Measurements from ENCODE around the gene CCDC157. TPM values are rescaled to one million over a fixed set of nuclear protein-coding genes. Genes with fewer than 3 reads are reported as not detected.

The CCDC157 gene
- total and polyA plus RNA-seq, 2 of the 4 experiments (the other 2 are of a cell fraction), result 0.90 to 2.2 TPM

DNA sequence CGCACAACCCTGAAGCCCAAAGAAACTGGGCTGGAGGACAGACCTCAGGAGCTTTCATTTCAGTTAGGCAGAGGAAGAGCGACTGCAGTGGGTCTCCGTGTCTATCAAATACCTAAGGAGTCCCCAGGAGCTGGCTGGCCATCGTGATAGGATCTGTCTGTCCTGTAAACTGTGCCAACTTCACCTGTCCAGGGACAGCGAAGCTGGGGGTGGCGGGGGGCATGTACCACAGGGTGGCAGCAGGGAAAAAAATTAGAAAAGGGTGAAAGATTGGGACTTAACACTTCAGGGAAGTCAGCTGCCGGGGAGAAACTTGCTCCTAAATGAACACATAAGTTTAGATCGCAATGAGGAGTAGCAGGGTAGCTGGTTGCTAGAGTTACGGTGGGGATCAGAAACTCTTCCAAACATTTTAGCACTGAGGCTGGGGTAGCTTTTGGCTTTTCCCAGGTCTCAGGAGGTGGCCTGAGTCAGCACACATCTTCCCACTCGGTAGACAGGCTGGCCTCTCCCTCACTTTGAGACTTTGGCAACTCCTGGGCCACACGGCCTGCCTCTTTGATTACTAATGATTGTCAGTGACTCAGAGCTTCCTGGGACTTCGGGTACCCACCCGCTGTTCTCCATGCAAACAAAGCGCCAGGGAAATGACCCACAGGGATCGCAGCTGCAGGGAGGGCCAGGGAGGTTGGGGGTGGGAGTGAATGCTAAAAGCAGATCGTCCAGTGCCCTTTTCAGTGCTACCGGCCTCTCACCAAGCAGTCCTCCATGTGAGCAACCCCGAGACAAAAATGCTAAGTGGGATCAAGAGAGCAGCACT, 65.9 kb downstream of the CCDC157 start:
- Histone ChIP-seq H2BK15ac (ENCODE audit: low read depth, low read length) (peak overlapping the region; percentile 93; the same call in 2 of the 3 replicates), H2AK9ac (replicated peaks; ENCODE audit: low read depth, low read length, poor library complexity) (peak overlapping the region; percentile 100), H3K4me3 (ENCODE audit: insufficient read depth, low read depth, low read length) (peak overlapping the region; percentile 48), H3K4me1 (ENCODE audit: control insufficient read depth, insufficient read depth, low read length) (peaks cover 24% of the 10 kb centered on the region), H3K18ac (ENCODE audit: low read depth, low read length) (peak overlapping the region; percentile 55), H3K4ac (ENCODE audit: low read depth, low read length) (peak overlapping the region; percentile 96), H2AFZ (replicated peaks; ENCODE audit: low read length, poor library complexity) (peak overlapping the region; percentile 96), H3K9me3 (ENCODE audit: control insufficient read depth, insufficient read depth, low read length) (no peaks in the 10 kb centered on the region), H3K79me1 (ENCODE audit: low read depth in 1 of 2, low read length in 2 of 2) (peaks cover 17 to 51% of the 10 kb centered on the region in 2 experiments; a peak in 3 of 4 replicates), H4K91ac (ENCODE audit: insufficient read depth, low read depth, low read length) (peak overlapping the region; percentile 96), H2BK5ac (ENCODE audit: low read depth, low read length, poor library complexity, severe bottlenecking) (peak overlapping the region; percentile 95), H3K9me1 (ENCODE audit: insufficient read depth, low read length) (peaks cover 17% of the 10 kb centered on the region), H3K27ac (ENCODE audit: insufficient read depth, low read length) (peak overlapping the region; percentile 92), H3K56ac (ENCODE audit: extremely low read depth, insufficient read depth, low read length) (peak overlapping the region; percentile 99), H3K4me2 (ENCODE audit: low read depth, low read length) (peak overlapping the region; percentile 63), H3K9ac (ENCODE audit: low read depth, low read length) (peak overlapping the region; percentile 86), H3K36me3 (ENCODE audit: control insufficient read depth, insufficient read depth, low read length) (peaks cover 9% of the 10 kb centered on the region), H4K20me1 (ENCODE audit: insufficient read depth, low read length) (no peaks in the 10 kb centered on the region), H3K27me3 (ENCODE audit: control insufficient read depth, insufficient read depth, low read length) (no peaks in the 10 kb centered on the region), H2BK20ac (ENCODE audit: low read depth, low read length) (peak overlapping the region; percentile 78), H2AK5ac (ENCODE audit: low read depth, low read length) (peak overlapping the region; percentile 94), H2BK120ac (ENCODE audit: low read depth, low read length) (peak overlapping the region; percentile 89), H3K23ac (ENCODE audit: low read depth, low read length) (peak overlapping the region; percentile 96), H3K14ac (replicated peaks; ENCODE audit: low read depth, low read length) (peak overlapping the region; percentile 96), H4K5ac (ENCODE audit: low read depth, low read length) (peak overlapping the region; percentile 77), H4K8ac (ENCODE audit: low read depth in 2 of 2, low read length in 2 of 2) (peak overlapping the region; percentile 90 to 98)
- intact Hi-C loops (cut with micrococcal nuclease) (loop anchor here (2.0 kb wide), 1 partner anchor 36 kb away; the partner anchor contains the start of gene RNF215), in situ Hi-C loops (cut with MboI; ENCODE audit: low sequenced_read_pairs) (no loop called here), dilution Hi-C loops (cut with HindIII; ENCODE audit: low sequenced_read_pairs, unreplicated experiment) (no loop called here)
- TF ChIP-seq NFE2L2 (IDR thresholded peaks at IDR 0.05; ENCODE audit: low read depth, low read length) (0 out of 2 replicates have a peak, but pooled peaks have one; percentile 48), BHLHE40 (IDR thresholded peaks at IDR 0.05; ENCODE audit: low read depth, low read length) (peak; percentile 40), SMC3 (IDR thresholded peaks at IDR 0.05; ENCODE audit: low read depth, low read length) (no peak), FOS (IDR thresholded peaks at IDR 0.05; ENCODE audit: low read depth, low read length) (peak; percentile 95), POLR2A (IDR thresholded peaks at IDR 0.05; ENCODE audit: low read depth, low read length) (peak; percentile 20), RAD21 (IDR thresholded peaks at IDR 0.05; ENCODE audit: low read length) (no peak), MXI1 (IDR thresholded peaks at IDR 0.05; ENCODE audit: borderline replicate concordance, low read depth, low read length) (no peak), CHD1 (IDR thresholded peaks at IDR 0.05; ENCODE audit: low read depth, low read length) (0 out of 2 replicates have a peak, but pooled peaks have one; percentile 12), MAFK (IDR thresholded peaks at IDR 0.05; ENCODE audit: low read depth, low read length) (peak; percentile 77), CEBPB (IDR thresholded peaks at IDR 0.05; ENCODE audit: low read depth, low read length) (peak; percentile 78)
- 25% methylated on average over 7 of the region's 18 CpGs; no CpG with 5 or more reads in 1 of the 2 experiments for WGBS, 2 experiments (ENCODE audit: extremely low coverage in 2 of 2, insufficient read length in 1 of 2)
- no TSS peak for BruUV-seq (replicated peaks)
- POLR2A ChIA-PET (ENCODE audit: unreplicated experiment), result interaction anchor here (0.7 to 1.3 kb wide), 2 partner anchors 17 to 197 kb away, joined by 3 to 4 read pairs; no protein-coding TSS in a partner anchor
- ATAC-seq (ENCODE audit: low read depth) (peak; percentile 13), DNase-seq (peak; percentile 95)
- CTCF ChIA-PET, result interaction anchor here (1.0 to 1.5 kb wide), 2 partner anchors 10 to 62 kb away, joined by 3 to 9 read pairs; no protein-coding TSS in a partner anchor

Data from IMR-90 (cell line).